Measurements from ENCODE around the gene RGN. TPM values are rescaled to one million over a fixed set of nuclear protein-coding genes. Genes with fewer than 3 reads are reported as not detected.
"Not testable (repeated sequence)": the region's sequence is repeated elsewhere in the genome, so short reads cannot be mapped to it uniquely, and the experiment has no call there.

Gene RGN
- total RNA-seq, 1 donor = 6.5 TPM

- H3K4me3 ChIP-seq (ENCODE audit: low read depth, low read length) = peak overlapping the region; percentile 72
- DNase-seq (ENCODE audit: low read depth) = peak; percentile 97
- no peak for TF ChIP-seq CTCF (IDR thresholded peaks at IDR 0.05; ENCODE audit: insufficient read depth, low read depth, low read length)
Observed at GRCh38 chrX:47129157-47129898, 51.1 kb downstream of the RGN start.

- no peak for TF ChIP-seq CTCF (IDR thresholded peaks at IDR 0.05; ENCODE audit: insufficient read depth, low read depth, low read length)
- DNase-seq (ENCODE audit: low read depth) = peak; percentile 9
- H3K4me3 ChIP-seq (ENCODE audit: low read depth, low read length) = peak overlapping the region; percentile 72
Observed at GRCh38 chrX:47129899-47130358, 51.7 kb downstream of the RGN start.

- DNase-seq (ENCODE audit: low read depth) = no peak
- no peak overlapping the region for H3K4me3 ChIP-seq (ENCODE audit: low read depth, low read length)
- no peak for TF ChIP-seq CTCF (IDR thresholded peaks at IDR 0.05; ENCODE audit: insufficient read depth, low read depth, low read length)
Observed at GRCh38 chrX:47133493-47133892, 55.2 kb downstream of the RGN start.

- DNase-seq (ENCODE audit: low read depth) = peak; percentile 74
- H3K4me3 ChIP-seq (ENCODE audit: low read depth, low read length) = not testable (repeated sequence)
Observed at GRCh38 chrX:47135650-47136049, 57.4 kb downstream of the RGN start.

- H3K4me3 ChIP-seq (ENCODE audit: low read depth, low read length) = no peak overlapping the region
- TF ChIP-seq CTCF (IDR thresholded peaks at IDR 0.05; ENCODE audit: insufficient read depth, low read depth, low read length) = no peak
- DNase-seq (ENCODE audit: low read depth) = no peak
Observed at GRCh38 chrX:47138171-47138570, 59.9 kb downstream of the RGN start.

Small RNA genes lying within 50 kb of the gene (small RNA-seq; reads per million reads assigned to genes)
- gene RNU12-2P (0.94 reads per million, percentile 7 among the genes with 10 or more reads in this experiment), gene RNU6-1189P (not detected)

Other genes starting within 250 kb of the RGN start
- 19.0 and 38.4 TPM in 2 replicates for gene RP2, start 241.4 kb upstream of the RGN start, total RNA-seq
- gene JADE3, start 166.0 kb upstream of the RGN start, total RNA-seq = 3.5 and 4.3 TPM in 2 replicates
- gene NDUFB11, start 66.3 kb downstream of the RGN start, total RNA-seq = 55.3 and 83.1 TPM in 2 replicates
- 39.6 and 49.2 TPM in 2 replicates for gene RBM10, start 66.8 kb downstream of the RGN start, total RNA-seq
- gene UBA1, start 115.4 kb downstream of the RGN start, total RNA-seq = 189 and 212 TPM in 2 replicates
- gene CDK16, start 140.2 kb downstream of the RGN start, total RNA-seq = 81.6 and 95.0 TPM in 2 replicates
- 47.0 and 48.4 TPM in 2 replicates for gene USP11, start 154.6 kb downstream of the RGN start, total RNA-seq